GM23338 (cell line): ENCODE results near the gene CDC16.

Experiments
- CREB1 ChIP-seq: fragments of 250-450 bp; sonication (Bioruptor Pico); IDR thresholded peaks from 2 replicates; pipeline ENCODE4 v1.5.0; 2020; ENCODE audit warnings: low read depth, mild to moderate bottlenecking, moderate library complexity
- CTCF ChIP-seq, 2 experiments: fragments of 200-600 bp in 1 of 2; sonication (generic) in 1 of 2; conservative IDR thresholded peaks; 2 replicates each; pipeline versions ENCODE4 v1.5.1 to v1.6.1; 2016 to 2017; ENCODE audit warnings: antibody characterized with exemption in 2 of 2, low read depth in 2 of 2, mild to moderate bottlenecking in 2 of 2, moderate library complexity in 1 of 2
- ETS1 ChIP-seq: IDR thresholded peaks from 2 replicates; pipeline ENCODE4 v1.6.1; 2016; ENCODE audit warnings: antibody characterized with exemption
- EZH2 ChIP-seq: fragments of 200-600 bp; sonication (generic); IDR thresholded peaks from one replicate; pipeline ENCODE4 v1.8.0; 2017; ENCODE audit warnings: antibody characterized with exemption, mild to moderate bottlenecking, low read depth; ENCODE audit not compliant: unreplicated experiment
- EZH2phosphoT487 ChIP-seq: fragments of 200-600 bp; sonication (generic); IDR thresholded peaks from one replicate; pipeline ENCODE4 v1.8.1; 2018; ENCODE audit warnings: antibody characterized with exemption; ENCODE audit not compliant: unreplicated experiment
- JUNB ChIP-seq: IDR thresholded peaks from one replicate; pipeline ENCODE4 v1.6.1; 2016; ENCODE audit warnings: antibody characterized with exemption; ENCODE audit not compliant: unreplicated experiment
- NANOG ChIP-seq: IDR thresholded peaks from 2 replicates; pipeline ENCODE4 v1.6.1; 2016; ENCODE audit warnings: antibody characterized with exemption, borderline replicate concordance
- POLR2AphosphoS5 ChIP-seq: IDR thresholded peaks from 2 replicates; pipeline ENCODE4 v1.6.1; 2016; ENCODE audit warnings: antibody characterized with exemption, low read depth
- REST ChIP-seq: IDR thresholded peaks from one replicate; pipeline ENCODE4 v1.6.1; 2018; ENCODE audit warnings: antibody characterized with exemption; ENCODE audit not compliant: unreplicated experiment
- STAT1 ChIP-seq: IDR thresholded peaks from one replicate; pipeline ENCODE4 v1.6.1; 2016; ENCODE audit warnings: antibody characterized with exemption; ENCODE audit not compliant: unreplicated experiment
- ZNF114 ChIP-seq: fragments of 250-450 bp; sonication (Bioruptor Pico); IDR thresholded peaks from 2 replicates; pipeline ENCODE4 v1.5.0; 2020; ENCODE audit warnings: mild to moderate bottlenecking, moderate library complexity
- ZNF331 ChIP-seq: fragments of 250-450 bp; sonication (Bioruptor Pico); IDR thresholded peaks from 2 replicates; pipeline ENCODE4 v1.5.0; 2020; ENCODE audit warnings: low read depth, mild to moderate bottlenecking, moderate library complexity
- ZNF462 ChIP-seq: fragments of 250-450 bp; sonication (Bioruptor Pico); IDR thresholded peaks from 2 replicates; pipeline ENCODE4 v1.5.0; 2020; ENCODE audit warnings: mild to moderate bottlenecking, moderate library complexity

- TF ChIP-seq REST: no peak
- no peak for TF ChIP-seq CTCF (conservative IDR thresholded peaks at IDR 0.05; ENCODE audit: low read depth in 2 of 2)
- no peak for TF ChIP-seq CREB1 (CRISPR knock-in tag)
- no peak for TF ChIP-seq STAT1
- no peak for TF ChIP-seq POLR2AphosphoS5
- TF ChIP-seq EZH2: no peak
- TF ChIP-seq ZNF331: no peak
- TF ChIP-seq ETS1: no peak
- TF ChIP-seq EZH2phosphoT487: no peak
- no peak for TF ChIP-seq ZNF114
- no peak for TF ChIP-seq NANOG
- no peak for TF ChIP-seq JUNB
- no peak for TF ChIP-seq ZNF462 (CRISPR knock-in tag)
Measured at GRCh38 chr13:114226088-114226487, 8.6 kb upstream of the CDC16 start.
